Smooth muscle cell of the brain vasculature (primary cell): ENCODE results near the gene PRICKLE1.
"Not testable (repeated sequence)": the region's sequence is repeated elsewhere in the genome, so short reads cannot be mapped to it uniquely, and the experiment has no call there.

Experiments used
- DNase-seq: peaks from one replicate; pipeline ENCODE4 v3.0.0-alpha.2; 2012; ENCODE audit warnings: low read depth, low spot score

The PRICKLE1 gene

DNA sequence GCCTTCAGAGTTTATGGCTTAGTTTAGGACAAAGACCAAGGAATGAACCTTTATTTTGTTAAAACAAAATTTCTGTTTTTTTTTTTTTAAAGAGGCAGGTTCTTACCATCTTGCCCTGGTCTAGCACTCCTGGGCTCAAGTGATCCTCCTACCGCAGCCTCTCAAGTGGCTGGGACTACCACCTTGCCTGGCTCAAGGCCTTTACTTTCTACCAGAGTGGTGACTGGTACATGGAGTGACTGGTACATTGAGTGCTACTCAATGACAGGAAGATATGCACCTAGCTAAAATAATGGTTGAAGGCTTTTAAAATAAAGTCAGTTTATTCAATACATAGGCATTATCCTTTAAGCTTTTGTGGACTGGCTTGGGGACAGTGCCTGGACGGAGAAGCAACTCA lies 32.6 kb downstream of the PRICKLE1 start:
- no peak for DNase-seq

DNA sequence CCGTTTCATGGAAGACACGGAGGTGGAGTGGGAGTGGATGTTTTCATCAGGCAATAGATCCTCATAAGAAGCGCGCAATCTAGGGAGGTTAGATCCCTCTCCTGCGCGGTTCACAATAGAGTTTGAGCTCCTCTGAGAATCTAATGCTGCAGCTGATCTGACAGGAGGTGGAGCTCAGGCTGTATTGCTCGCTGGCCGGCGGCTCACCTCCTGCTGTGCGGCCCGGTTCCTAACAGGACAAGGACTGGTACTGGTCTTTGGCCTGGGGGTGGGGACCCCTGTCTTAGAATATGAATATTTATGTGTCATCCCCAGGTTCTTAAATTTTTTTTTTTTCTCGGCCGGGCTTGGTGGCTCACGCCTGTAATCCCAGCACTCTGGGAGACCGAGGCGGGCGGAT lies 36.7 kb downstream of the PRICKLE1 start:
- DNase-seq: no peak

DNA sequence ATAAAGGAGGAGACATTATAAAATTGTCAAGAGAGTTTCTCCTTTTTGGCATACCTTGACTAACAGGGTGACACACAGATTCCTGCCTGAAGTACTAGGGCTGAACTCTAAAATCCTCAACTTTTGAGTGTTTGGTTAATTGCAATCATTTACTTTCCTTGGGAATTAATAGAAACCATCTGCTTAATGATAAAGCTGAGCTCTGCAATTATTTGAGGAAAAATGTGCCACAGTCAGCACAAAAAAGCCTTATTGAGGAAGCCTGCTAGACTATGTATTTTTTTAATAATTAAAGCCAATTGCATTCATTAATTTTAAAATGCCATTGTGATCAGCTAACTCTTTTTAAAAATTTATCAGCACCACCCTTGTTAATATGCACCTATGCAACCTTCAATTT lies 38.7 kb downstream of the PRICKLE1 start:
- no peak for DNase-seq

DNA sequence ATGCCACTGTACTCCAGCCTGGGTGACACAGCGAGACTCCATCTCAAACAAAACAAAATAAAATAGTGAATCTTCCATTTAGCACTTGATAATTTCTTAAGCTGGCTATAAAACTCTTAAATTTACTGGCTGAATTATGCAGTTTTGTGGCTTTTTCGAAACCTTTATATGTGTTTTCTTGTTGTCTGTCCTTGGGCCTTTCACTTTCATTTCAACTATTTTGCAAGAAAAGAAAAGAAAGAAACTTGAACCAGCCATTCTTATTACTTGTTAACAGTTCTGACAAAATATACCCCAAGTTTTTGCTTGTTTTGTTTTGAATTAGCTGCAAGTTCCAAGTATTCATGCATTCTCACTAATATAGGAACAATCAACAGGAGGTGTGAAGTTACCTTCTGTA lies 42.8 kb downstream of the PRICKLE1 start:
- no peak for DNase-seq

DNA sequence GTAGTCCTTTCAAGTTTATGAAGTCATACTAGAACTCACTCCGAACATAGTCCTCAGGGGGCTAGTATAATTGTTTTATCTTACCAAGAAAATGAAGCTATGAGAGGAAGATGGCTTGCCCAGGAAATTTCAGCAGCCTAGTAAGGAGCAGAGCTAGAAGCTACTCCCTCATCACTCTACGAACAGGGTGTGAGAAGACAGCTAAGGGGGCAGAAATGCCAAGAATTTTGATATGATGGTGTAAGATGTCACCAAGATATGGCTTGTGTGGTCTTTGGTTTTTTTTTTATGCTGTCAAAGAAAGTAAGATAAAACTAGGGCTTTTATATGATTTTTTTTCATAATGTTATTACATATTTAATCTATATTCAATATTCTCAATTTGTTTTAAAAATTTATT lies 47.6 kb downstream of the PRICKLE1 start:
- DNase-seq: no peak

DNA sequence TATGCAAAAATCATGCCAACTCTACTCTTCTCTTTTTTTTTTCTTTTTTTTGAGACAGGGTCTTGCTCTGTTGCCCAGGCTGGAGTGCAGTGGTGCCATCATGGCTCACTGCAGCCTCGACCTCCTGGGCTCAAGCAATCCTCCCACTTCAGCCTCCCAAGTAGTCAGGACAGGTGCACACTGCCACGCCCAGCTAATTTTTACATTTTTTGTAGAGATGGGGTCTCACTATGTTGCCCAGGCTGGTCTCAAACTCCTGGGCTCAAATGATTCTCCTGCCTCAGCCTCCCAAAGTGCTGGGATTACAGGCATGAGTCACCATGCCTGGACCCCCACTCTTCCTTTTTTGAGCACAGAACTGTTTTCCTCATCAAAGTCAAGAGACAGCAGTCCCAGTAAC lies 48.2 kb downstream of the PRICKLE1 start:
- not testable (repeated sequence) for DNase-seq

DNA sequence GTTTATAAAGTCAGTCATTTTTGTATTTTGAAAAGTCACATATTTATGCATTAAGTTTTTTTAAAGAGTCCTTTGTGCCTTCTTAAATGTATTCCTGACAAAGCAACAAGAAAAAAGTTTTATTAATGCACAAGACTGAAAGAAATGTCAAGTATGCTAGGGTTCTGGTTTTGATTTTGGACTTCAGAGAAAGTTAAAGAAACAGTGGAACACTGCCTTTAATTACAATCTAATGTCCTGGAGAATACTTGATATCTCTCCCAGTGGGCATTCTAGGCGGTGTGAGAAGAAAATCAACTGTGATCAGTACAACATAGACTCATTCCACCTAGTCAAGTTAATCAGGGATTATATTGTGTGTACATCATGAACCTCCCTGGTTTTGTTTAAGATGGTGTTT lies 49.9 kb downstream of the PRICKLE1 start:
- no peak for DNase-seq

DNA sequence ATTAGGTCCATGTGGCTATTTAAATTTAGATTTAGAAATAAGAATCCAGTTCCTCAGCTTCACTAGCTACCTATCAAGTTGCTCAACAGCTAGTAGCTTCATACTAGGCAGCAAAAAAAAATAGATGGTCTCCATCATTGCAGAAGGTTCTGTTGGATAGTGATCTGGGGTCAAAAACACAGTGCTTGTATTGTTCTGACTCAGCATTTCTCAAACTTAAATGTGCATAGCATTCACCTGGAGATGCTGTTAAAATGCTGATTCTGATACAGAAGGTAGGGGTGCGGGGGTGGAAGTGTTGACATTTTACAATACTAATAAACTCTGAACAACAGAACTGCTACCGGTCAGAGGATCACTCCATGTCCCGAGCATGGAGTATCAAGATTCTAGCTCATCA lies 51.3 kb downstream of the PRICKLE1 start:
- DNase-seq: no peak

DNA sequence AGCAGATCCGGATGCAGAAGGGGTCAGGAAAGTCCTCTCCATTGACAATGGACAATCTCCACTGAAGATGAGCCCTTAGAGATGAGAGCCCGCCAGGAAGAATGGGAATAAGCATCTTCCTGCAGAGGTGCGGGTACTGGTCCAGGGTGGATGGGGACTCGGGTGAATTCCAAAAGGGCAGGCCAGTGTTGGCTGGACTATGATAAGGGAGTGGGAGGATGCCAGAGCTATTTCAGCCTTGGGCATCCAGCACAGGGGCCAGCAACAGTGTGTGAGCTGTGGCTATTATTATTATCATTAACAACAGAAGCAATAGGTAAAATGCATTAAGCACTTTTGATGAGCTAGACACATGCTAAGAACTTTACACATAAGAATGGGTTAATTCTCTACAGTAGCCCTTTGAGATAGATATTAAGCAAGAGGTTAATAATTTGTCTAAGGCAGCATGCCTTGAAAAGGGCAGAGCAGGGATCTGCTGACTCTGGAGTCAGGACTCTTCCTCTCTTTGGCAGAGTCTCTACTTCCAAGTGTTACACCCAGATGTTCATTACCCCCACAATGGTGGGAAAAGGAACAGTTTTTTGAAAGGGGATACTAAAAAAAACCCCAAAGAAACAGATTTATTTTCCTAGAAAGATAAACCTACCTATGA lies 55.2 kb downstream of the PRICKLE1 start:
- DNase-seq: no peak

DNA sequence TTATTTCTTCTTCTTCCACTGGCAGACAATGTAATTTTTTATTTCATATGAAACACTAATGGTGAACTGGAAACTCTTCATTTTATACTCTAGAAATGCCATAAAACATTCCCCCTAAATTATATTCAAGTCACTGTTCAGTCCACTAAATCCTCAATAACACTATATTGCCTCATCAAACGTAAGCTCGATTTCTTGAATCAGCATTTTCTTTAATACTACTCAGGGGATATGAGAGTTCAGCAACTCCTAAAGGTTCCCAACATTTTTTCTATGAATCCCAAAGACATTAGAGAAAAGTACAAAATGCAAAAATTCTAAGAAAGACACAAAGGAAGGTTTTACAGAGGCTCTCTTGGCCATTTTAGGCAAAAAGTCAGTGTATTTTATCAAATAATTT lies 59.3 kb downstream of the PRICKLE1 start:
- DNase-seq: no peak

DNA sequence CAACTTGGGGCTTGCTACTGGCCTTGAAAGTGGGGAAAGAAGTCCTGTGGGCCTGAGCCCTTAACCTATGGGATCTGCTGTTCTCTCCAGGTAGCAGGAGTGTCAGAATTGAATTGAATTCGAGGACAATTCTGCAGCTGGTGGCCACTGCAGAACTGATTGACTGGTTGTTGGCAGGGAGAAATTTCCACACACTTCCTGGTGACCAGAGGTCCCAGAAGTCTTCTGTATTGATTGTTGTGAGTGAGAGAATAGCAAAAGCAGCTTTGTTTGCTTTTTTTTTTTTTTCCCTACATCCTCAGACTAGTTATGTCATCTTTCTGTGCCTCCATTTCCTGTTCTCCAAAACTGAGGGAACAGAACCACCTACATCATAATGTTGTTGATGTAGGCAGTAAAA lies 64.1 kb downstream of the PRICKLE1 start:
- DNase-seq: no peak

DNA sequence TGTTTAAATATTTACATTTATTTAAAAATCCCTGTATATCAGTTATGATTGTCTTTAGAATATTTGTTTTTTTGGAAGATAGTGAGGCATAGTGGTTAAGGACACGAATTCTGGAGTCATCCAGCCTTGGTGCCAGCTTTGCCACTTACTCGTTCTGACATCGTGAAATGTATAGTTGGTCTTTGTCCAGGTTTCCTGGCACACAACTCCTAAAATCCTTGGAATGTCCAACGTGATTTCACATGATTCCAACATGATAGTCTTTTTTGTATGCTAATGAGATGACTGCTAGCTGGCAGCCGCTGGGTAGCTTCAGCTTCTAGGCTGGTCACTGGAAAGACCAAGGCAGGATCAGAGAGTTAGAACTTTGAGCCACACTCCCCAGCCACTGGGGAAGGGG lies 64.8 kb downstream of the PRICKLE1 start:
- DNase-seq: no peak

DNA sequence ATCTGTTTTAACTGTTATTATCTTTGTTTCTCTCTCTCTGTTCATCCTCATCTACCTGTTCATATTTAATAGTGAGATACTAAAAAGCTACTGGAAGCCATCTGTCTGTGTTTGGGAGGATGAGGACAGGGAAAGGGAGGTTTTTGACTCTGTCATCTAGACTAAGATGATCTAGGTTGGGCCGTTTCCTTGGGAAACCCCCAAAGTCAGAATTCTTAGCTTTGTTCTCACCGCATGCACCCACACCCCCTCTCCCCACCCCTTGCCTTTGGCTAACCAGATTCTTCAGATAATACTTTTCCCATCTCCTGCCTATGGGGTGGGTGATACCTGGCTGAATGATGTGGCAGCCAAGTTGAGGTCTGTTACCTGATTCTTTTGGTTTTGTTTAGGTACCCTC lies 73.0 kb downstream of the PRICKLE1 start:
- no peak for DNase-seq

DNA sequence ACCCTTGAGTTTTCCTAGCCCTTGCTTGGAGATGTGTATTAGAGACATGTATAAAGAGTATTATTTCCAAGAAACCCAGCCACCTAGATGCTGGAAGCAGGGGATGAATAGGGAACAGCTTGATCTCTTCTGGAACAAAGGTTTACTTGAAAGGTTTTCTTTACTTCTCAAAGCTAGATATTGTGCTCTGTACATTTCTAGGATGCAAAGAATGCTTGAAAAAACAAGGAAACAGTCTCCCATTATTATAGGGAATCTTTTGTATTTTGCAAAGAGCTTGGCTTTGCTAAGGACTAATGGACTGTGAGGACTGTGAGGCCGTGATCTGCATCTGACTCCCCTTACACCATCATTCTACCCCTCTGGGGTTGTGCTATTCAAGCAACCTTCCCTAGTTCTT lies 77.9 kb downstream of the PRICKLE1 start:
- no peak for DNase-seq

DNA sequence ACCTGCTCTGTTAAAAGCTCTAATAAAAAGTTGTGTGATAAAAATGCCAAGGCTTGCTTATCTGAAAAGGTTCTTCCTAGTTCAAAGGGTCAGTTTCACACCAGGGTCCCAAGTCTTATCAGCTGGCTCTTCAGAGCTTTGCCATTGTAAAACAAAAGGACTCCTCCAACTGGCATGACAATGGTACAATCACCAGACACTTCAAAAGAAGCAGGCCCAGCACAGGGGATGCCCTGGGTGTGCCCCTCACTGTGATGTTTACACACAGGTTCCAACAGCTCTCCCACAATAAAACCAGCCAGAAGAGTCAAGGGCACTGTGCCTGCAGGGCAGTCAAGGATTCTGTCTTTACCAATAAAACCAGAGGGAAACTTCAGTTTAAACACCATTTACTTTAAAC lies 78.7 kb downstream of the PRICKLE1 start:
- no peak for DNase-seq

DNA sequence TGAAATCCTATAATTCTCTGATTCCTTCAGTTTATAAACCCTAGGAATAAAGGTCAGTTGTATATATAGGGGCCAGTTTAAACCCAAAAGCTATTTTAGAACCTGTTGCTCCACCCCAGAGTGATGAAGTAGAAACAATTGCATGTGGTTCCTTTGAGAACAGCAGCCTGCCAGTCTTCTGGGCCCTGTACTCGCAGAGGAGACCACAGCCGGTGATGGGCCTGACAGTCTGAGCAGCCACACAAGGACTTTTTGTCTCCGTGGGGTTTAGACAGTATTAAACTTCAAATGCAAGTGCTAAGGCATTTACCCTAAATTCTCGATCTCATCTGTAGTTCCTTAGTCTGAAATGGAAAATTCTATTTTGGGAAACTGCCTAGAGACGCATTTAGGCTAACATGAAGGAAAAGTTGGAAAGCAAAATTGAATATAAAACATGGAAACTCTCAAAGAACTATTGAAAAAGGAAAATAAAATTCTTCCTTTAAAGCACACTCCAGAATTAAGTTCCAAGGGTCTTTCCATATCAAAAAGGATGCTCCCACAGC lies 80.6 kb downstream of the PRICKLE1 start:
- no peak for DNase-seq

DNA sequence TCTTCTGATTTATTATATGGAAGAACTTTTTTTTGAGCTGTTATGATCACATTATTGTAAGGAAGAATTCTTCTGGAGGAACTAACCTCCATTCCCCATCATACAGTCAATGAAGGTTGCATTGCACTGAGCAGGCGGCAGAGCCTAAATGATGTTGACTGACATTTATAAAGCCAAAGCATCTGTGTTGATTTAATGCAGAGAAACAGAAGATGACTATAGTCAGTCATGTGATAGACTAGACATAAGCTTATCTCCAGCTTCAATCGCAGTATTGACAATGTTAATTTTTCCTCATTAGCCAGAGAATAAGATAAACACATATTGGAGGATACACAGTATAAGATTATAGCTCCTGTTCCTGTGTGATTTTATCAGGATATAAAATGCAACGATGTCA lies 82.0 kb downstream of the PRICKLE1 start:
- no peak for DNase-seq

DNA sequence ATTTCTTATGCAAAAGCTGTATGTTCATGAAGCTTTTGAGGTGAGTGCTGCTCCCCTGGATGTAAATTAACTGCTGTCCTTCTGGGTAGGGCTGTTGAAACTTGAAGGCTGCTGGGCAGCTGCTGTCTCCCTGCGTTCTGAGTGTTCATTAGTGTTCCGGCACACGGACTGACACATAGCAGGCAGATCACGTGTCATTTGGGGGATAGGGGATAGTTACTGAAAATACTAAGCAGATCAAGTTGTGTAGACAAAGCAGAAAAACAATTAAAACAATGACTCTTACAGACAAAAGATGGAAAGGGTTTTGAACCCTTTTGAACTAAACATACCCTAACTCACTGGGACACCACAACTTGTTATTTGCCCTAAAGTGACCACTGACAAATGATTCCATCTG lies 82.5 kb downstream of the PRICKLE1 start:
- no peak for DNase-seq

DNA sequence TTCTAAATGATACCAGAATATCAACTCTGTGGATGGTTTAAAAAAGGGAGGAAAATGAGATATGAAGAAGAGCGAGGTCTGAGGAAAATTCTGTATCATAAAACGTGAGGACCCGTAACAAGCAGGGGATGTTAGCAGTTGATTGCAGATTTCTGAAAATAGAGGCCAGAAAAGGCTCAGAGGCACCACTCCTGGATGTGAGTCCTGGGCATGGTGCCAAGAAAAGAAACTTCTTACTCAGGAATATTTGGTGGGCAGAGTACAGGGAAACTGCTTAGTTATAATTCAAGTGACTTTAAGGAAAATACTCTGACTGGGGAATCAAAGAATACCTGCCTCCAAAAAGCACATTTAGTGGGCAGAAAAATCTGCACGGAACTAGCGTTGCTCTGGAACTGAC lies 85.5 kb downstream of the PRICKLE1 start:
- DNase-seq: no peak

DNA sequence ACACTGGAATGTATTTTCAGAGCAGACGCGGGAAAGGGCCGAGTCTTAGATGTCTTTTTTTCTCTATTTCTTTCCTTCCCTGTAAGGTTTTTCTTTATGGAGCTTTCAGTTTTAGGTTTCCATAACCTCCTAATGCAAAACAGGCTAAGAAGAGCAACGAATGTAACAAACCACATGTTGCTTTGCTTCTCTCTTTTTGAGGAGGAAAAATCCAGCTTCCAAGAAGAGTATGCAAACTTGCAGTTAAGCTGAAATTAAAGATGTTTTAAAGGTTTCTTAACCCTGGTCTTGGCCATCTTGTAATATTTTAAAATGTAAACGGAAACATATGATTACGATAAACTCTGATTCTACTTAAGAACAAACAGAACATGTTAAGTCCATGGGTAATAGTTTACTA lies 86.9 kb downstream of the PRICKLE1 start:
- DNase-seq: no peak

DNA sequence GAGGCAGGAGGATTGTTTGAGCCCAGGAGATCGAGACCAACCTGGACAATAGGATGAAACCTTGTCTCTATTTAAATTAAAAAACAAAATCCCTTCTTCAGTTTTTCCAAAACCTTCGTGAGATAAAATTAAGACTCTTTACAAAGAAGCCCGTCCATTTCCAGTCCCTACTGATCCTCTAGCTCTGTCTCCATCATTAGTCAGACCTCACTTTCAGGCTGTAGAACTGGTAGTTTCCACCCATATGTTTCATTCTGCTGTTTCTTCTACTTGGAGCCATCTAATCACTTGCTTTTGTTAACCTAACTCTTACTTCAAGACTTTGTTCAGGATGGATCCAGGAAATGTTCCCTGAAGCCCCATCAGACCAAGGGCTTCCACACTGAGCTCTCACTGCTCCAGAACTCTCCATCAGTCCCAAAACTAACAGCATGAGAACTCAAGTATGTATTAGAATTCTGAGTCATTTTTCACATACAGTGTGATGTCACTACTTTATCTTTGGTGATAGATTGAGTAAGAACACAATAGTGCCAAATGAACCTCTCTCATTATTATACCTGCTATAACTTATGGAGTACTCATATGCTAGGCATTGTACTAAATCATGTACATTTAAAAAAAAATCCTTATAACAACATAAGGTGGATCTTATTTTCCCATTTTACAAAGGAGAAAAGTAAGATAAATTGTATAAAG lies 90.8 kb downstream of the PRICKLE1 start:
- no peak for DNase-seq

DNA sequence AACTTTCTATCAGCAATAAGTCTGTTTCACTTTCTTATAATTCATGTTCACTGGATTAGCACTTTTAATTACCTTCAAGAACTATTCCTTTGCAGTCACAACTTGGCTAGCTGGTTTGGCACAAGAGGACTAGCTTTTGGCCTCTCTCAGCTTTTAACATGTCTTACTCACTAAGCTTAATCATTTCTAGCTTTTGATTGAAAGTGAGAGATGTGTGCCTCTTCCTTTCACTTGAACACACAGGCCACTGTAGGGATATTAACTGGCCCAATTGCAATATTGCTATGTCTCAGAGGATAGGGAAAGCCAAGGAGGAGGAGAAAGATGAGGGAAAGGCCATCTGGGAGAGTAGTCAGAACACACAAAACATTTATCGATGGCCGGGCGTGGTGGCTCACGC lies 92.7 kb downstream of the PRICKLE1 start:
- DNase-seq: no peak

DNA sequence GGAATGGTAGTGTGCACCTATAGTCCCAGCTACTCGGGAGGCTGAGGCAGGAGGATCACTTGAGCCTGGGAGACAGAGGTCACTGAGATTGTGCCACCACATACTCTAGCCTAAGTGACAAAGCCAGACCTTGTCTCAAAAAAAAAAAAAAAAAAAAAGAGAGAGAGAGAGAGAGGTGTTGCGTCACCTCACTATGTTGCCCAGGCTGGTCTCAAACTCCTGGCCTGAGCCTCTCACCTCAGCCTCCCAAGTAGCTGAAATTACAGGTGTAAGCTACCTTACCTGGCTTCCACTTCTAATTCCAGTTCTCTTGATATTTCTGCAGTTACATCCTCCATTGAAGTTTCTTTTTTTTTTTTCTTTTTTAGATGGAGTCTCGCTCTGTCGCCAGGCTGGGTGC lies 94.3 kb downstream of the PRICKLE1 start:
- DNase-seq: no peak
